Measurements from ENCODE around the gene GPRIN2.
"Not testable (repeated sequence)": the region's sequence is repeated elsewhere in the genome, so short reads cannot be mapped to it uniquely, and the experiment has no call there.

Gene GPRIN2

GRCh38 chr10:46556515-46557318, at the start of gene GPRIN2:
GPRIN2 (minus strand) TSS chr10:46556658; CDS start chr10:46550736, 5,922 bp downstream.
- H3K27me3 Mint-ChIP-seq, result no peaks in the 10 kb centered on the region
- ATAC-seq, result peak; percentile 31
- peak within 1 kb of the TSS; percentile 64 to 89 for H3K4me3 Mint-ChIP-seq
- H3K27ac Mint-ChIP-seq, result no peak within 1 kb of the TSS
- peaks cover 12% of the 10 kb centered on the region for H3K4me1 Mint-ChIP-seq
- DNase-seq, result peak; percentile 1 to 13
- H3K9me3 Mint-ChIP-seq, result no peaks in the 10 kb centered on the region

- not testable (repeated sequence) for H3K9me3 Mint-ChIP-seq
Measured at GRCh38 chr10:46600516-46600915, 44.1 kb upstream of the GPRIN2 start.

GRCh38 chr10:46597616-46598246, 41.3 kb upstream of the GPRIN2 start:
- not testable (repeated sequence) for H3K27me3 Mint-ChIP-seq, H3K9me3 Mint-ChIP-seq, H3K4me1 Mint-ChIP-seq, H3K27ac Mint-ChIP-seq
- DNase-seq (peak in 1 of 2 donors; percentile 23), ATAC-seq (peak; percentile 90)
- H3K4me3 Mint-ChIP-seq, result peak overlapping the region in 1 of 2 donors; percentile 16

More at GRCh38 chr10:46600516-46600915, 44.1 kb upstream of the GPRIN2 start:
- H3K4me3 Mint-ChIP-seq, DNase-seq, H3K4me1 Mint-ChIP-seq, H3K27ac Mint-ChIP-seq, H3K27me3 Mint-ChIP-seq: not testable (repeated sequence)
- ATAC-seq, result peak; percentile 84

GRCh38 chr10:46596570-46596969, 40.1 kb upstream of the GPRIN2 start:
- not testable (repeated sequence) for ATAC-seq, H3K27ac Mint-ChIP-seq, H3K27me3 Mint-ChIP-seq, H3K9me3 Mint-ChIP-seq, DNase-seq, H3K4me3 Mint-ChIP-seq, H3K4me1 Mint-ChIP-seq

GRCh38 chr10:46594453-46595063, 38.1 kb upstream of the GPRIN2 start:
- not testable (repeated sequence) for H3K27me3 Mint-ChIP-seq, ATAC-seq, DNase-seq, H3K4me1 Mint-ChIP-seq, H3K9me3 Mint-ChIP-seq, H3K4me3 Mint-ChIP-seq, H3K27ac Mint-ChIP-seq

GRCh38 chr10:46593307-46593706, 36.8 kb upstream of the GPRIN2 start:
- H3K27ac Mint-ChIP-seq, H3K9me3 Mint-ChIP-seq, ATAC-seq, H3K4me1 Mint-ChIP-seq, H3K27me3 Mint-ChIP-seq, DNase-seq, H3K4me3 Mint-ChIP-seq: not testable (repeated sequence)

GRCh38 chr10:46591053-46591452, 34.6 kb upstream of the GPRIN2 start:
- not testable (repeated sequence) for H3K4me3 Mint-ChIP-seq, DNase-seq, H3K27ac Mint-ChIP-seq

GRCh38 chr10:46589589-46589988, 33.1 kb upstream of the GPRIN2 start:
- H3K27ac Mint-ChIP-seq, H3K27me3 Mint-ChIP-seq, H3K4me3 Mint-ChIP-seq: not testable (repeated sequence)

More at GRCh38 chr10:46591053-46591452, 34.6 kb upstream of the GPRIN2 start:
- not testable (repeated sequence) for H3K9me3 Mint-ChIP-seq, H3K4me1 Mint-ChIP-seq, ATAC-seq, H3K27me3 Mint-ChIP-seq

GRCh38 chr10:46588221-46588620, 31.8 kb upstream of the GPRIN2 start:
- not testable (repeated sequence) for DNase-seq, H3K9me3 Mint-ChIP-seq, H3K4me3 Mint-ChIP-seq

More at GRCh38 chr10:46589589-46589988, 33.1 kb upstream of the GPRIN2 start:
- not testable (repeated sequence) for ATAC-seq, H3K9me3 Mint-ChIP-seq, DNase-seq, H3K4me1 Mint-ChIP-seq

GRCh38 chr10:46587546-46587945, 31.1 kb upstream of the GPRIN2 start:
- not testable (repeated sequence) for H3K27ac Mint-ChIP-seq, H3K9me3 Mint-ChIP-seq

More at GRCh38 chr10:46588221-46588620, 31.8 kb upstream of the GPRIN2 start:
- peak; percentile 77 for ATAC-seq
- H3K27me3 Mint-ChIP-seq, H3K4me1 Mint-ChIP-seq, H3K27ac Mint-ChIP-seq: not testable (repeated sequence)

GRCh38 chr10:46585246-46585645, 28.8 kb upstream of the GPRIN2 start:
- ATAC-seq, result not testable (repeated sequence)

More at GRCh38 chr10:46587546-46587945, 31.1 kb upstream of the GPRIN2 start:
- not testable (repeated sequence) for H3K4me3 Mint-ChIP-seq, H3K27me3 Mint-ChIP-seq, ATAC-seq, DNase-seq, H3K4me1 Mint-ChIP-seq

GRCh38 chr10:46584196-46584595, 27.7 kb upstream of the GPRIN2 start:
- not testable (repeated sequence) for DNase-seq, H3K27ac Mint-ChIP-seq, H3K27me3 Mint-ChIP-seq, H3K9me3 Mint-ChIP-seq, H3K4me3 Mint-ChIP-seq, H3K4me1 Mint-ChIP-seq, ATAC-seq

More at GRCh38 chr10:46585246-46585645, 28.8 kb upstream of the GPRIN2 start:
- not testable (repeated sequence) for DNase-seq, H3K4me3 Mint-ChIP-seq, H3K27me3 Mint-ChIP-seq, H3K4me1 Mint-ChIP-seq, H3K27ac Mint-ChIP-seq, H3K9me3 Mint-ChIP-seq

- H3K9me3 Mint-ChIP-seq, DNase-seq, H3K4me1 Mint-ChIP-seq, H3K27me3 Mint-ChIP-seq, H3K27ac Mint-ChIP-seq, ATAC-seq, H3K4me3 Mint-ChIP-seq: not testable (repeated sequence)
Measured at GRCh38 chr10:46582568-46582967, 26.1 kb upstream of the GPRIN2 start.

GRCh38 chr10:46581997-46582396, 25.5 kb upstream of the GPRIN2 start:
- not testable (repeated sequence) for H3K27ac Mint-ChIP-seq, H3K9me3 Mint-ChIP-seq, H3K27me3 Mint-ChIP-seq, H3K4me1 Mint-ChIP-seq, H3K4me3 Mint-ChIP-seq, ATAC-seq
- DNase-seq, result peak in 1 of 2 donors; percentile 6

GRCh38 chr10:46579378-46579777, 22.9 kb upstream of the GPRIN2 start:
- not testable (repeated sequence) for H3K4me3 Mint-ChIP-seq, H3K27ac Mint-ChIP-seq
- ATAC-seq, result peak; percentile 19

More at GRCh38 chr10:46579378-46579777, 22.9 kb upstream of the GPRIN2 start:
- not testable (repeated sequence) for H3K4me1 Mint-ChIP-seq, H3K9me3 Mint-ChIP-seq, H3K27me3 Mint-ChIP-seq, DNase-seq

Data from stimulated activated naive CD8-positive, alpha-beta T cell treated with anti-CD3 and anti-CD28 coated beads, Interleukin-15, amount 100 ng/mL, for 72 hours (primary cell).